Activated T-cell treated with anti-CD3 and anti-CD28 coated beads, Interleukin-2, amount 50 U/mL, for 1 hour (primary cell): ENCODE measurements around the gene SELENOW.

ENCODE experiments used
- DNase-seq: peaks from one replicate; pipeline ENCODE4 v3.0.0-alpha.2; 2020

Gene SELENOW

DNA sequence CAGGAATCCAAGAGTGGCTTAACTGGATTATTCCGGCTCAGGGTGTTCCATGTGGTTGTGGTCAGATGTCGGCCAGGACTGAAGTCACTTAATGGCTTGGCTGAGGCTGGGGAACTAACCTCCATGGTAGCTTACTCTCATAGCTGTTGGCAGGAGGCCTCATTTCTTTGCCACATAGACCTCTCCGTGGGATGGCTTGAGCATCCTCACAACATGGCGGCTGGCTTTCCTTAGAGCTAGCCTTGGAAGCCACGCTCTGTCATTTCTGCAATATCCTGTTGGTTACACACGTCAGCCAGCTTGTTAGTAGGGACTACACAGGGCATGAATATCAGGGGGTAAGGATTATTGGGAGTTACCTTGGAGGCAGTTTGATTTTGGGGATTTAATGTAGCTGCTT lies 48.3 kb downstream of the SELENOW start:
- DNase-seq, result no peak

GRCh38 chr19:47832723-47833122 lies 54.2 kb downstream of the SELENOW start:
- DNase-seq, result no peak
